ENCODE data around the gene ADAP1.

DNA sequence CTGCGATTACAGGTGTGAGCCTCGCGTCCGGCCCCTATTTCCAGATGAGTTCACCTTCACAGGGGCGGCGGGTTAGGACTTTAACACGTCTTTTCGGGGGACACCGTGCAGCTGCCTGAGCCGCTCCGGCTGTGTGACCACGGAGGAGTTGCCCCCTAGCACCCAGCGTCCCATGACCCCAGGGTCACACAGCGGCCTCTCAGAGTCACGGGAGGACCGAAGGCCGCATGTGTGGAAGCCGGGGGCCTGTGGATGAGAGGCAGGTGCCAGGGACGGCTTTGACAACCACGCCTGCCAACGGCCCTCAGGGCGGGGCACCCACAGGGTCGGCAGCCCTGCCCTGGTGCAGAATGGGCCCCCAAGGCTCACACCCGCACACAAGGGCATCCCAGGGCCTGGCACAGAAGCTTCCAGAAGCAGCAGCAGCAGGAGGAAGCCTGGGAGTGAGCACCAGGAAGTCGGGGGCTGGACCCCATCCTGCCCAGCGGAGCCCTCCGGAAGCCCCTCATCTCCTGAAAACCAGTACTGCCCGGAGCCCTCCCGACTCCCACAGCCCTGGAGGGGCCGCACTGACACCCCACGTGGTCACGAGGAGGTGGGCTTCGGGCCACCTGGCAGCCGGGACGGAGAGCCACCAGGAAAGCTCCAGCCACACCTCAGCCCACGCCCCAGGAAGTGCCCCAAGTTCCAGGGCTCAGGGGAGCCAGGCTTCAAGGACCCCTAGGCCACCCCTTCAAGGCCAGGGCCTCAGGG is 32.7 kb downstream of the ADAP1 start:
- TF ChIP-seq, protein P1, sequence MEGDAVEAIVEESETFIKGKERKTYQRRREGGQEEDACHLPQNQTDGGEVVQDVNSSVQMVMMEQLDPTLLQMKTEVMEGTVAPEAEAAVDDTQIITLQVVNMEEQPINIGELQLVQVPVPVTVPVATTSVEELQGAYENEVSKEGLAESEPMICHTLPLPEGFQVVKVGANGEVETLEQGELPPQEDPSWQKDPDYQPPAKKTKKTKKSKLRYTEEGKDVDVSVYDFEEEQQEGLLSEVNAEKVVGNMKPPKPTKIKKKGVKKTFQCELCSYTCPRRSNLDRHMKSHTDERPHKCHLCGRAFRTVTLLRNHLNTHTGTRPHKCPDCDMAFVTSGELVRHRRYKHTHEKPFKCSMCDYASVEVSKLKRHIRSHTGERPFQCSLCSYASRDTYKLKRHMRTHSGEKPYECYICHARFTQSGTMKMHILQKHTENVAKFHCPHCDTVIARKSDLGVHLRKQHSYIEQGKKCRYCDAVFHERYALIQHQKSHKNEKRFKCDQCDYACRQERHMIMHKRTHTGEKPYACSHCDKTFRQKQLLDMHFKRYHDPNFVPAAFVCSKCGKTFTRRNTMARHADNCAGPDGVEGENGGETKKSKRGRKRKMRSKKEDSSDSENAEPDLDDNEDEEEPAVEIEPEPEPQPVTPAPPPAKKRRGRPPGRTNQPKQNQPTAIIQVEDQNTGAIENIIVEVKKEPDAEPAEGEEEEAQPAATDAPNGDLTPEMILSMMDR (IDR thresholded peaks at IDR 0.05), result no peak
- TF ChIP-seq POLR2AphosphoS5 (IDR thresholded peaks at IDR 0.05), result no peak

Data from transverse colon (tissue), 4 donors.